ENCODE measurements around the gene NR3C1.
A peak's percentile ranks its signal among the peaks of the same experiment; 100 is the strongest.

NR3C1 gene

GRCh38 chr5:143403593-143404415 lies at the start of gene NR3C1:
NR3C1 (minus strand) TSS chr5:143403686; CDS start chr5:143400839, 2,847 bp downstream.
- DNase-seq = peak; percentile 90

- DNase-seq = no peak
Observed at GRCh38 chr5:143449772-143450171, 46.3 kb upstream of the NR3C1 start.

DNA sequence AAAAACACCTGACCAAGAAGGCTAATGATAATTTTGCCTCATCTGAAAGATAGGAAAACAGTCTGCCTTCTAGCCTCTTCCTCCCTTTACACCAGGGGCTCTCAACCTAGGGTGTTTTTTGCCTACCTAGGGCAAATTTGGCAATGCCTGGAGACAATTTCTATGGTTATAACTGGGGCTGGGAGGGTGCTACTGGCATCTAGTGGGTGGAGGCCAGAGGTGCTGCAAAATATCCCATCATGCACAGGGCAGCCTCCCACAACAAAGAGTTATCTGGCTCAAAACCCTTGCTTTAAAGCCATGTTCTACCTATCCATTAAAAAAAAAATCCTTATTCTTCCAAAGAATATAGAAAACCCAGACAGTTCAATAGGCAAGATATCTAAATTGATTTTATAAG lies 45.0 kb upstream of the NR3C1 start:
- DNase-seq = no peak

DNA sequence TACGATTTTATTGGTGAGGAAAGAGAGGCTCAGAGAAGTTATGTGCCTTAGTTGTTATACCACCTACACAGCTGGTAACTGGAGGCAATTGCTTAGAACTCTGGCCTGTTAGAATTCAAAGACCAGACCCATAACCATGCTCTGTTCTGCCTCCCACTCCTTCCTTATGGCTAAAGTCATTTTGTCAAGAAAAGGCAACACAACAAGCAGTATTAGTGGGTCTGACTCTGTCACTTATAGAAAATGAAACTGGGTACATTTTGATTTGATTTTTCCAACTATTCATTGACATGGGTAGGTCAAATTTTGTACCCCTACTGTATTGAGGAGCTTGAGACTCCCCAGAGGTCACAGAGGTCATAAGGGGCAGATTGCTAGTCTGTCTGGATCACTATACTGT lies 44.5 kb upstream of the NR3C1 start:
- no peak for DNase-seq

DNA sequence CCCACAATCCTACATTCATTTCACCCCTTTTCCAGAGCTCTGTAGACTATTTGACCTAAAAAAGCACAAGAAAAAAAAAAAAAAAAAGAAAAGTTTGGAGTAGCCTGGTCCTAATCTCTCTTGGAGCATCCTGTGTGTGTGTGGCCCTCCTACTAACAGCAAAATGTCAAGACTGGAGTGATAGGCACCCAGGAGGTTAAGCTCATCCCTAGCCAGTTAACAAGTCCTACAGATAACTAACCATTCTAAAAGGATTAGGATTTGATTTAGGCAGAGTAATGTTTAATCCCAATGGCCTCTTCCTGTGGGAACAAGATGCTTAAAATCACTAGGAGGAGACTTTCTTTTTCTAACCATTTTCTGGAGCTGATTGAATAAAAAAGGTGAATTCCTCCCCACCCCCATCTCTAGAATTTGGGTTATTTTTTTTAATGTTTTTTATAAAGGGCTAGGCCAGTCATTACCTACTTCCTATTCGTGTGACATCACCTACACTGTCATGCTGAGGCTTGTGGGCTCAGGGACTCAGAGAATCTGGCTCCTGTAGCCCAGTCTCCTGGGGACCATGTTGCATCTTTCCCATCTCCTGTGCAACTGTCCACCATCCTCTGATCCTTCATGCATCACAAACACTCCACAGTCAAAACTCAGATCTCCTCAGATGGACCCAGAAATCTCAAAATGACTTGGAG lies 43.2 kb upstream of the NR3C1 start:
- no peak for DNase-seq

GRCh38 chr5:143445776-143446175 lies 42.3 kb upstream of the NR3C1 start:
- no peak for DNase-seq

DNA sequence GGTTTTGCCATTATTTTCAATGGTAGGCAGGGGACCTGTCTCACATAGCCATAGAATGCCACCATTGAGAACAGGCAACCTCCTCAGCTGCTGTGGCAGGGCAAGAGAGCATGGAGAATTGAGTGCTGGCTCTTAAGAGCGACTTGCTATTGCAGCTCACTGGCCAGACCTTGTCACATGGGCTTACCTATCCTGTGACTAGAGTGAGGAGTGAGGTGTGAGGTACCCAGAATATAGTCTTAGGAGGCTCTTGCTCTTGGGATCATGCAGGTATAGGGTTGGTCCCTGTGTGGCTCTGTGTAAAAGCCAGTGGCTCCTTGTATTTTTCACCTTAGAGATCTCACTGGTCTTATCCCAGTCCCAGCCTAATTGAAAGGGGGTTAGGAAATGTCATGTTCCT lies 39.8 kb upstream of the NR3C1 start:
- DNase-seq = no peak

GRCh38 chr5:143442385-143442784 lies 38.9 kb upstream of the NR3C1 start:
- DNase-seq = no peak

DNA sequence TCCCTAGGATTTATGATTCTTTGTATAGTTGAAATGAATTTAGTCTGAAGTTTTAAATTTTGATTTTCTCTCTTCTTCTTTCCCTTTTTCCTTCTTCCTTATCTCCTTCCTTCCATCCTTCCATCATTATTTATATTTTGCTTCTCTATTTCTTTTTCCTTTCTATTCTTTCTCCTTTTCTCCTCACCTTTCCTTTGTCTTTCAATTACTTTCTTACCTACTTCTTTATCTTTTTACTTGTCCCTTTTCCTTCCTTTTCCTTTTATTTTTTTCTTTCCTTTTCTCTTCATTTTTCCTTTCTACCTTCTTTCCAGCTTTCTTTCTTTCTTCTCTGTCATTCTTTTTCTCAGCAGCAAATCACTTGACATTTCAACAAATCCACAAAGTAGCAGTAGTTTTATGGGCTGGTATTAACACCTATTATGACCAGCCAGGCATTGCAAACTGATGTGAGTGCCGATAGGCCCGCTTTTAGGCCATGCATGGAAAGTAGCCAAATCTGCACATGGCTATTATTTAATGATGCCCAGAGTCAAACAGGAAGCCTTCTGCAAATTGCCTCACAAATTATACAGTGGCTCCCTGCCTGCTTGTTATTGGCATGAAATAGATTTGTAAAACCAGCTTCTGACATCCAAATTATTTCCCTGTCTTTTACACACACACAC lies 37.1 kb upstream of the NR3C1 start:
- DNase-seq = no peak

DNA sequence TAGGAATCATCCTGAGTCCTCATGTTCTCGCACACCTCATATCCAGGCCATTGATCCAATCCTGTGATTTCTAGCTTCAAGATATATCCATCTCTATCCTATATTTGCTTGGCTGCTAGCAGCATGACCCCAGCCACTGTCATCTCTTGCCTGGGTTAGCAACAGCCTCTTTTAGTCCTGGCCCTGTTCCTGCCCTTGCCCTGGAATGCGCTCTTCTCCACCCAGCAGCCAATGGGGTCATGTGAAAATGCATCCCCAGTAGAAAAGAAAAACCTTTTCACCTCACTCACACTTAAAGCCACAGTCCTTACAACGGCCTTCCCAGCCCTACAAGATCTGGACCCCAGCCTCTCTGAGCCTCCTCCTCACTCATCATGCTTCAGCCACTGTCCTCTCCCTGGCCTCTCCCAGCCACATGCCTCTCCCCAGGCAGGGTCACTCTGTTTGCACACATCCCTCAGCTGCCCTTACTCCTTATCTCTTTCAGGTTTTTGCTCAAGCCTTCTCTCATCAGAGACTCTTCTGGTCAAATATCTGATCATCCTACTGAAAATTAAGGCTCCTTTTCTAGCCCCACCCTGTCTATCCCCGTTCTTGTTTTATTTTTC lies 34.3 kb upstream of the NR3C1 start:
- no peak for DNase-seq

- DNase-seq = no peak
Observed at GRCh38 chr5:143436871-143437270, 33.4 kb upstream of the NR3C1 start.

DNA sequence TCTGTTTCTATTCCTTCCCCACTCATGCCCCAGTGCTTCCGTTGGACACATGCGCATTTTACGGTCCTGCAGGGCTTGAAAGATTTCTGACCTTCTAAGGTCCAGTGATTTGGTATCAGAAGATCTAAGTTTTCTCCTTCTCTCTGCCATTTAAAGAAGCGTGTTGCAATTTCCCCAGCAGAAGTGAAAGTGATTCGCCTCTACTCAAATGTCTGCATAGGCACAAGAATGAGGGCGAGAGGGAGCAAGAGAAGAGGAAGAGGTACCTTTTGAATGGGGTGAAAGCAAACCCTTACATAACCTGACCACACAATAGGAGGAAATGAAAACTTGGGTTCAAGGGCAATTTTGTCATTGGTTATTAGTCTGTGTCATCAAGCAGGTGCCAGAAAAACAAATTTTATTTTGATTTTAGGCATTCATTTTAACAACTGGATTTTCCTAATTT lies 31.7 kb upstream of the NR3C1 start:
- peak; percentile 36 for DNase-seq

GRCh38 chr5:143434261-143435209 lies 31.0 kb upstream of the NR3C1 start:
- DNase-seq = no peak

GRCh38 chr5:143433670-143434069 lies 30.2 kb upstream of the NR3C1 start:
- no peak for DNase-seq

DNA sequence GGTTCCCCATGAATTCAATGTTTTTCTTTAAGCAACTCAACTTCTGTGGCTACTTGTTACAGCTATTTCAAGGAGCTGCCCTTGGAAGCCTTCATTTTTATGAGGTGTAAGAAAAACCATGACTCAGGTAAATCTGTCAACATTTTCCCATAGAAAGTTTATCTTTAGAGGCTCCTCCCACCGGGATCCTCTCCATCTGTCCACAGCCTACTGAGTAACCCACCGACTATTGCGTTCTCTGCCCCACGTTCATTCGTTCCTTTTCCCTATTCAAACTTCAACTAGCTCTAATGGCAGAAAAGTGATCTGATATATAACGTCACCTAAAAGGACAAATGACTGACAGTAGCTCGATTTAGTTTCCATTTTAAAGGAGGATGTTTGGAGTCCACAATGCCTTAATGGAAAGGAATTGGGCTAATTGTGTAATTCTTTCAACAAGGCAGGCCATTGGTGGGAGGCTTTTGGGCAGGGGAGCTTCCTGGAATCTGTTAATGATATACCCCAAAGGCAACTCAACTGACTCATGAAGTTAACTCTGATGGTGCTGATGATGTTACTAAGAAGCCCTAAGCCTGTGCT lies 29.3 kb upstream of the NR3C1 start:
- no peak for DNase-seq

DNA sequence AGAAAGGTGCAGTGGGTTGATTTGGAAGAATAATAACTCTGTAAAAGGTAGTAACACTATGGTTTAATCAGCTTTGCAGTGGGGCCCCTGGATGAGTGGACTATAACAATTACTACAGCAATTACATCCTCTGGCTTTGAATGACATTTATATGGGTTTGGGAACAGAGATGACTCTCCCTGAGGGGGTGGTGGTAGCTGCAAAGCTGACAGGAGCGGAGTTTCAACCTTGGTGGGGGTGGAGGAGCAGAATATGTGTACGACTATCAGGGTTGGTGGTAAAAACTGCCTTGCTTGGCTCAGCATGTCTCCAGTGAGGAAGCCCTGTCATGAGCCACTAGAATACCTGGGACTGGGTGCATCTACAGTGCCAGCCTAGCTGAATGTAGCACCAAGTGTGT lies 28.3 kb upstream of the NR3C1 start:
- no peak for DNase-seq

DNA sequence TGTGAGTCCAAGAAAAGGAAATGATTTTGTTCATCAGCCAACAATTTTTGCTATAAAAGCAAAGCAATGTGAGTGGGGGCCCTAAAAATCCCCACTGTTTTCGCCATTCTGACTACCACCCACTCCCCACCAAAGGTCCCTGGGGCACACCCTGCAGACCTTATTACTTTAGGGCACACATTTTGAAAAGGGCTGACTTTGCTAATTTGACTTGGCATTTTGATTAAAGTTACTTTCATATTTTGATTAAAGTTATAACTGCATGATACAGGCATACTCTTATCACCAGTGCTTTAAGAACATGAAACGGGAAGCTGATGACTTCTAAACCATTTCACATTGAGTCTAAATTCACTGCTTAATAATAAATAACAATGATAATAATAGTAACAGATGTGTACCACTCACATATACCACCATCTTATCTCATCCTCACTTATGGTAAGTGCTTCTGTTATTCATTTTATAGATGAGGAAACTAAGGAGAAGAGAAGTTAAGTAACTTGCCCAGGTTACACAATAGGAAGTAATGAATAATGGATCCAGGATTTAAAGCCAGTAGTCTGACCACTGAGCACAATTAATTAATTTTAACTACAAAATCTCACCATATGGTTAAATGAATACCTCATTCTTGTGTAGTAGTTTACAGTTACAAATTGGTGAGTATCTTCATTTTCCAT lies 25.4 kb upstream of the NR3C1 start:
- no peak for DNase-seq

DNA sequence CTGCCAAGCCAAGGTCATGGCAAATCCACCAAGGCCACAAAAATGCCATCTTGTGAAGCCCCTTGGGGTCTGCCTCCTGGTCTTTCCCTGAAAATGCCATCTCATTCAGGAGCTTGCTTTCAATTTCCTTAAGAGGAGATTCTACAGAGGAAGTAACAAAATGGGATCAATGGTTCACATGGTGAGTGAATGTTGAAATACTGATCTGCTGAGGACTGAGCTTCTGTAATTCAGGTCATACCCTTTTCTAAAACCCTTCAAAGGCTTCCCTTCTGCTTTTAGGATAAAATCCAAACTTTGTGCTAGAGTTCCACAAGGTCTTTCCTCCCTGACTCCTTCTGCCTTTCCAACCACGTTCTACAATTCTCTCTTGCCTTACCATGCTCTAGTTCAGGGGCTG lies 24.7 kb upstream of the NR3C1 start:
- peak; percentile 3 for DNase-seq

DNA sequence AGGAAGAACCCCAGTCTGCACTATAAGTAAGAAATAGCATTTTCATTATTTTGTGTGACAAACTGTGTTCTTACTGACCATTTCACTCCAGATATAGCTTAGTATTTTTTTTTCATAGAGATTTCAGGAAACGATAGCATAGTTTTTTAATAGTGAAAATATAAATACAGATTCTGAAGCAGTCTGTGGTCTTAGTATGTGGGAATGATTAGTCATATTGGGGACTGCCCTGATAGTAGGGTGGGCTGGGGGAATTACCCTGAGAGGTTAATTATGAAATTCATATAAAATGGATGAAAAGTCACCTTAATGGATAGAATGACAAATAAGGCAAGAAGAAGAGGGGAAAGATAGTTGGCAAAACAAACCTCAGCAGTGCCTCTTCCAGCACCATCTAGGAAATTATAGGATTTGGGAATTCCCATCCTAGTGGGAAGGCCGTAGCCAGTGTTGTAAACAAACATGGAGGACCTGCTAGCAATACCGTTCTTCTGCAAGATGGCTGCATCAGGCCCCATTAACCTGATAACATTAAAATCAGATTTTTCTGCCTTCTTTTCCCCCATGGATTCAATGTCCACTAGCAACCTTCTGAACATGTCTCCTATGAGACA lies 23.7 kb upstream of the NR3C1 start:
- DNase-seq = no peak

DNA sequence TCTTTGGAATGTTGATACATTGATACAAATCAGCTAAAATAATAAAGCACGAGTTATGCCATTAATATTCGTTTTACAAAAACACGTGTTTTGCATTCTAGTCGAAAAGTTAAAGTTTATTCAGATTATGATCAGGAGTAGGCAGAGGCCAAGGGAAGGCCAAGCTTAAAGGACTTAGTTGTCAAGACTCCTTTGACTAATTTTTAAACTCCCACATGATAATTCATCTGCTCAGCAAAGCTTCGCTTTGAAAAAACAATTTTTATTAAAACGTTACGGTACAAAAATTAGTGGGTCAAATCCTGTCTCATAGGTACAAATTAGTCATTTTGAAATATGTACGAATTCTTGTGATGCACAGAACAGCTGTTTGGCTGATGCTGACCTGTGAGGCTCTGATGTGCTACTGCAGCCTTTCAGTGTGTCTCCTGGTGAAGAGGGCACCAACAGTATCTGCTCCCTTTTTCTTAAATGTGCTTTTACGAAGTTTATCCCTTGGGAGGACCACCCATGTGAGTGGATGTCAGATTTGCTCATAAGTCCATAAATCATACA lies 23.0 kb upstream of the NR3C1 start:
- DNase-seq = no peak
